ENCODE results near the gene MNS1. TPM values are rescaled to one million over a fixed set of nuclear protein-coding genes. Genes with fewer than 3 reads are reported as not detected.

The MNS1 gene
- total and polyA plus RNA-seq, 2 donors (not counting 1 experiment from before 2014, with no cell fraction given) = not detected

DNA sequence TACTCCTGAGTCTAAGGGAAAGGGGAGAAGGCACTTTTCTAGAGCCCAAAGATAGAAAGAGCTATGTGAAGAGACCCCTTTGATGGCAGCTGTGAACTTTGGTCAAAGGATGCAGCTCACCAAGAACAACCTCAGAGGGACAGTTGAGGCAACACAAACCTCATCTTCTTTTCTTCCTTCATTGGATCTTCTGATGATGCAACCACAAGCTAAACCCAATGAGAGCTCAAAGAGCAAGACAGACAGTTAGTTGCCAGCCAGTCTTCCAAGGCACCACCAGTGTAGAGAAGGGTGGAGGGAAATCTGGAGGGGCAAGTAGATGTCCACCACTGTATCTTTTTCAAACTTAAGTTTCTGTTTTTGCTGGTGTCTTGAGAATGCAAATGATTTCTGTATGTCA lies 10.4 kb upstream of the MNS1 start:
- TF ChIP-seq, protein P1, sequence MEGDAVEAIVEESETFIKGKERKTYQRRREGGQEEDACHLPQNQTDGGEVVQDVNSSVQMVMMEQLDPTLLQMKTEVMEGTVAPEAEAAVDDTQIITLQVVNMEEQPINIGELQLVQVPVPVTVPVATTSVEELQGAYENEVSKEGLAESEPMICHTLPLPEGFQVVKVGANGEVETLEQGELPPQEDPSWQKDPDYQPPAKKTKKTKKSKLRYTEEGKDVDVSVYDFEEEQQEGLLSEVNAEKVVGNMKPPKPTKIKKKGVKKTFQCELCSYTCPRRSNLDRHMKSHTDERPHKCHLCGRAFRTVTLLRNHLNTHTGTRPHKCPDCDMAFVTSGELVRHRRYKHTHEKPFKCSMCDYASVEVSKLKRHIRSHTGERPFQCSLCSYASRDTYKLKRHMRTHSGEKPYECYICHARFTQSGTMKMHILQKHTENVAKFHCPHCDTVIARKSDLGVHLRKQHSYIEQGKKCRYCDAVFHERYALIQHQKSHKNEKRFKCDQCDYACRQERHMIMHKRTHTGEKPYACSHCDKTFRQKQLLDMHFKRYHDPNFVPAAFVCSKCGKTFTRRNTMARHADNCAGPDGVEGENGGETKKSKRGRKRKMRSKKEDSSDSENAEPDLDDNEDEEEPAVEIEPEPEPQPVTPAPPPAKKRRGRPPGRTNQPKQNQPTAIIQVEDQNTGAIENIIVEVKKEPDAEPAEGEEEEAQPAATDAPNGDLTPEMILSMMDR (IDR thresholded peaks at IDR 0.05) = no peak
- no peak for TF ChIP-seq EZH2 (IDR thresholded peaks at IDR 0.05; ENCODE audit: borderline replicate concordance, insufficient read depth, low read depth, low read length, poor library complexity, severe bottlenecking)
- no peak overlapping the region for H3K4me2 ChIP-seq (replicated peaks; ENCODE audit: low read depth, low read length, poor library complexity, severe bottlenecking)
- Mint-ChIP-seq H3K9me3 (ENCODE audit: insufficient read depth) (no peaks in the 10 kb centered on the region), H3K4me3 (no peak overlapping the region), H3K27me3 (peaks cover 6% of the 10 kb centered on the region), H3K27ac (no peak overlapping the region), H3K4me1 (no peaks in the 10 kb centered on the region)
- H3K4me1 ChIP-seq (ENCODE audit: control insufficient read depth in 2 of 2, insufficient read depth in 2 of 2, low read length in 2 of 2) = no peaks in the 10 kb centered on the region
- H3K27ac ChIP-seq (ENCODE audit: low read length in 2 of 2) = no peak overlapping the region
- H3K4me3 ChIP-seq (ENCODE audit: control extremely low read depth in 1 of 5, extremely low read depth in 1 of 5, insufficient read depth in 1 of 5, low read depth in 2 of 5, low read length in 4 of 5) = no peak overlapping the region
- peaks cover 0 to 6% (median 0%) of the 10 kb centered on the region in 3 donors for H3K9me3 ChIP-seq (ENCODE audit: control extremely low read depth in 1 of 3, control insufficient read depth in 2 of 3, insufficient read depth in 1 of 3, low read length in 2 of 3)
- no peaks in the 10 kb centered on the region for H3K79me2 ChIP-seq (ENCODE audit: control insufficient read depth, insufficient read depth, low read length)
- ChIA-PET POLR2A (no interaction called here), CTCF (interaction anchor here (0.9 kb wide), 1 partner anchor 18 kb away, joined by 3 read pairs; no protein-coding TSS in a partner anchor)
- H3K36me3 ChIP-seq (replicated peaks in 1 of 2; ENCODE audit: control extremely low read depth in 1 of 2, control insufficient read depth in 1 of 2, extremely low read depth in 1 of 2, insufficient read depth in 2 of 2, low read length in 1 of 2) = no peaks in the 10 kb centered on the region
- H2AFZ ChIP-seq (ENCODE audit: insufficient read depth, low read depth, low read length, poor library complexity, severe bottlenecking) = no peak overlapping the region
- no peak overlapping the region for H3K9ac ChIP-seq (ENCODE audit: low read length)
- intact Hi-C loops (cut with micrococcal nuclease) = no loop called here
- DNase-seq (no peak), ATAC-seq (ENCODE audit: low read depth) (no peak)
- H4K20me1 ChIP-seq (ENCODE audit: control insufficient read depth, insufficient read depth, low read length, poor library complexity, severe bottlenecking) = no peaks in the 10 kb centered on the region
- H3K27me3 ChIP-seq (replicated peaks in 1 of 4; ENCODE audit: control extremely low read depth in 1 of 4, control insufficient read depth in 3 of 4, insufficient read depth in 4 of 4, low read length in 3 of 4) = no peaks in the 10 kb centered on the region

DNA sequence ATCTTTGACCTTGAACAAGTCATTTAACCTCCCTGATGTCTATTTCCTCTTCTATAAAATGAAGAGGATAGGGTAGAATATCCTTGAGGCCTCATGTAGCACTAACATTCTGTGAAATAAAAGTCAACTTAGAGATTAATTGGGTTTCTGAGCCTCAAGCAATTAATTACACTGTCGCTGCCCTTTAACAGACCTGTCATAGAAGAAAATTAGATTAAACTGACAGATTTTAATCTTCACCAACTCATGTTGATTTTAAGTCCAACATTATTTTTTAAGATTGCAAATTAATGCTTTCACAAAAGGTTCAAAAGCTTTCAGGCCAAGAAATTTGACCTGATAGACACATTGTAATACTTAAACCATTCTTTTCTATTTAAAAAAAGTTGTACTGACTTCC lies 8.1 kb upstream of the MNS1 start:
- Histone ChIP-seq H3K27me3 (replicated peaks in 1 of 4; ENCODE audit: control extremely low read depth in 1 of 4, control insufficient read depth in 3 of 4, insufficient read depth in 4 of 4, low read length in 3 of 4) (no peaks in the 10 kb centered on the region), H3K4me3 (ENCODE audit: control extremely low read depth in 1 of 5, extremely low read depth in 1 of 5, insufficient read depth in 1 of 5, low read depth in 2 of 5, low read length in 4 of 5) (no peak overlapping the region), H3K4me2 (replicated peaks; ENCODE audit: low read depth, low read length, poor library complexity, severe bottlenecking) (no peak overlapping the region), H2AFZ (ENCODE audit: insufficient read depth, low read depth, low read length, poor library complexity, severe bottlenecking) (no peak overlapping the region), H3K4me1 (ENCODE audit: control insufficient read depth in 2 of 2, insufficient read depth in 2 of 2, low read length in 2 of 2) (peaks cover 0 to 2% of the 10 kb centered on the region in 2 donors), H3K27ac (ENCODE audit: low read length in 2 of 2) (no peak overlapping the region), H4K20me1 (ENCODE audit: control insufficient read depth, insufficient read depth, low read length, poor library complexity, severe bottlenecking) (no peaks in the 10 kb centered on the region), H3K9me3 (ENCODE audit: control extremely low read depth in 1 of 3, control insufficient read depth in 2 of 3, insufficient read depth in 1 of 3, low read length in 2 of 3) (no peaks in the 10 kb centered on the region), H3K36me3 (replicated peaks in 1 of 2; ENCODE audit: control extremely low read depth in 1 of 2, control insufficient read depth in 1 of 2, extremely low read depth in 1 of 2, insufficient read depth in 2 of 2, low read length in 1 of 2) (no peaks in the 10 kb centered on the region), H3K79me2 (ENCODE audit: control insufficient read depth, insufficient read depth, low read length) (no peaks in the 10 kb centered on the region), H3K9ac (ENCODE audit: low read length) (no peak overlapping the region)
- CTCF ChIA-PET = no interaction called here
- H3K4me1 Mint-ChIP-seq = peaks cover 7% of the 10 kb centered on the region
- WGBS (ENCODE audit: insufficient coverage) = no CpG with 5 or more reads among the region's 1 CpG
- H3K9me3 Mint-ChIP-seq (ENCODE audit: insufficient read depth) = no peaks in the 10 kb centered on the region
- TF ChIP-seq, protein P1 (IDR thresholded peaks at IDR 0.05) = no peak
- TF ChIP-seq EZH2 (IDR thresholded peaks at IDR 0.05; ENCODE audit: borderline replicate concordance, insufficient read depth, low read depth, low read length, poor library complexity, severe bottlenecking) = no peak
- intact Hi-C loops (cut with micrococcal nuclease) = no loop called here
- ATAC-seq (ENCODE audit: low read depth) (no peak), DNase-seq (no peak)
- POLR2A ChIA-PET = no interaction called here
- H3K27me3 Mint-ChIP-seq = no peaks in the 10 kb centered on the region
- no peak overlapping the region for H3K27ac Mint-ChIP-seq
- H3K4me3 Mint-ChIP-seq = no peak overlapping the region

Measured in B cell (primary cell).